ENCODE results near the gene CEACAM6. TPM values are rescaled to one million over a fixed set of nuclear protein-coding genes. Genes with fewer than 3 reads are reported as not detected.

CEACAM6 gene
- total RNA-seq (2021; ENCODE audit: unreplicated experiment) (0.21 TPM), Bru-seq, nascent RNA (not detected), BruChase-seq, experiment 1, labeled RNA remaining after a 2-hour chase (percentile 8 among the genes with signal in this experiment), BruChase-seq, experiment 2, labeled RNA remaining after a 6-hour chase (not detected)
- polyA plus RNA-seq (2012; ENCODE audit: insufficient read length): not detected
- long read RNA-seq: 0 reads

GRCh38 chr19:41755328-41755913, at the start of gene CEACAM6:
CEACAM6 (plus strand) TSS chr19:41755530; CDS start chr19:41755639, 109 bp downstream.
- TF ChIP-seq POLR2AphosphoS5 (IDR thresholded peaks at IDR 0.05; ENCODE audit: low read depth, low read length) (no peak), REST (IDR thresholded peaks at IDR 0.05; ENCODE audit: insufficient read depth in 1 of 2, low read depth in 2 of 2, low read length in 1 of 2) (no peak), CTCF (IDR thresholded peaks at IDR 0.05) (no peak), TCF7L2 (IDR thresholded peaks at IDR 0.05; ENCODE audit: low read depth, low read length) (no peak), SIN3A (IDR thresholded peaks at IDR 0.05; ENCODE audit: borderline replicate concordance, insufficient read depth, low read depth, low read length) (no peak)
- ChIA-PET CTCF (interaction anchor here (0.6 kb wide), 1 partner anchor 30 kb away, joined by 4 read pairs; no protein-coding TSS in a partner anchor), POLR2A (no interaction called here)
- Histone ChIP-seq H3K4me1 (ENCODE audit: control insufficient read depth, insufficient read depth, low read length) (no peaks in the 10 kb centered on the region), H3K9me3 (ENCODE audit: control insufficient read depth, insufficient read depth, low read depth, low read length) (no peaks in the 10 kb centered on the region), H3K36me3 (ENCODE audit: control insufficient read depth, insufficient read depth, low read length) (no peaks in the 10 kb centered on the region), H3K27ac (ENCODE audit: low read length) (no peak within 1 kb of the TSS), H3K4me3 (ENCODE audit: low read depth in 2 of 2, low read length in 2 of 2) (no peak within 1 kb of the TSS), H3K27me3 (ENCODE audit: control insufficient read depth, insufficient read depth, low read length) (no peaks in the 10 kb centered on the region; the same call in 1 of the 2 replicates)
- in situ Hi-C loops (cut with HindIII; ENCODE audit: low pct_unique_long_range_greater_than_20kb, low sequenced_read_pairs): no loop called here
- intact Hi-C loops (cut with micrococcal nuclease; ENCODE audit: unreplicated experiment): no loop called here
- BruUV-seq (replicated peaks): no TSS peak
- ATAC-seq: no peak
- no peak for DNase-seq (ENCODE audit: low read depth, low spot score)

- CTCF ChIA-PET: interaction anchor here (0.6 to 1.4 kb wide), 11 partner anchors 8 to 785 kb away, joined by 3 to 17 read pairs (median 5); no protein-coding TSS in a partner anchor
- POLR2A ChIA-PET: no interaction called here
- H3K4me1 ChIP-seq (ENCODE audit: control insufficient read depth, insufficient read depth, low read length): no peaks in the 10 kb centered on the region
- in situ Hi-C loops (cut with HindIII; ENCODE audit: low pct_unique_long_range_greater_than_20kb, low sequenced_read_pairs) (no loop called here), intact Hi-C loops (cut with micrococcal nuclease; ENCODE audit: unreplicated experiment) (loop anchor here (2.0 kb wide), 1 partner anchor 40 kb away; no protein-coding TSS in a partner anchor)
- peak; percentile 43 for DNase-seq (ENCODE audit: low read depth, low spot score)
- peak; percentile 97 for ATAC-seq
- H3K27me3 ChIP-seq (ENCODE audit: control insufficient read depth, insufficient read depth, low read length): no peaks in the 10 kb centered on the region; the same call in 1 of the 2 replicates
- TF ChIP-seq REST (IDR thresholded peaks at IDR 0.05; ENCODE audit: insufficient read depth in 1 of 2, low read depth in 2 of 2, low read length in 1 of 2) (peak in 1 of 2 experiments; percentile 63; a peak in 1 of 4 replicates), POLR2AphosphoS5 (IDR thresholded peaks at IDR 0.05; ENCODE audit: low read depth, low read length) (no peak), TCF7L2 (IDR thresholded peaks at IDR 0.05; ENCODE audit: low read depth, low read length) (no peak), SIN3A (IDR thresholded peaks at IDR 0.05; ENCODE audit: borderline replicate concordance, insufficient read depth, low read depth, low read length) (no peak), CTCF (IDR thresholded peaks at IDR 0.05) (peak; percentile 97)
- H3K9me3 ChIP-seq (ENCODE audit: control insufficient read depth, insufficient read depth, low read depth, low read length): no peaks in the 10 kb centered on the region
- BruUV-seq (replicated peaks): no TSS peak
- H3K36me3 ChIP-seq (ENCODE audit: control insufficient read depth, insufficient read depth, low read length): no peaks in the 10 kb centered on the region
- H3K4me3 ChIP-seq (ENCODE audit: low read depth in 2 of 2, low read length in 2 of 2): peak overlapping the region; percentile 12 to 40; a peak in 2 of 4 replicates
- no peak overlapping the region for H3K27ac ChIP-seq (ENCODE audit: low read length)
These were observed 48.4 kb upstream of the CEACAM6 start for GRCh38 chr19:41706741-41707501.
